Left kidney (tissue), 2 donors: ENCODE measurements around the gene TSPAN5. TPM values are rescaled to one million over a fixed set of nuclear protein-coding genes. Genes with fewer than 3 reads are reported as not detected.

ENCODE experiments used
- DNase-seq: peaks from one replicate; pipeline ENCODE4 v3.0.0-alpha.2; 2013
- polyA plus RNA-seq: library from polyadenylated mRNA; unstranded; fragments of 120-200 nt; gene quantifications from one replicate; pipeline ENCODE4 v1.2.1, GENCODE V29; 2013; ENCODE audit not compliant: insufficient read length

Gene TSPAN5
- polyA plus RNA-seq, 1 donor, result 25.3 TPM

DNA sequence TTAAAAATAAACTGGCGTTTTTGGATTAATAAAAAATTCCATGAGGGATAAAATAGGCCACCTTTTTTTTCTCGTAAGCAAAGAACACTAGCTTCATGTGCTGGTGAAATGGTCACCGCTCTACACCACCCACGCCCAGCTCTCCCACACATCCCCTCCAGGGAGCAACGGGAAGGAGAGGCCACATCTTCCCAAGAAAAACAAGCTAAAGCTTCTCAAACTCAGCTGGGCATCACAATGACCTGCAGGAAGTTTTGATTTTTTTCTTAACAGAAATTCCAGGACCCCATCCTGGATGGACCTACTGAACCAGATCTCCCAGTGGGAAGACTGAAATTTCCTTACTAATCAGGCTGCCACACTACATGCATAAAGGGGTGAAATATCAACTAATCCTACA is 9.8 kb downstream of the TSPAN5 start:
- no peak for DNase-seq

DNA sequence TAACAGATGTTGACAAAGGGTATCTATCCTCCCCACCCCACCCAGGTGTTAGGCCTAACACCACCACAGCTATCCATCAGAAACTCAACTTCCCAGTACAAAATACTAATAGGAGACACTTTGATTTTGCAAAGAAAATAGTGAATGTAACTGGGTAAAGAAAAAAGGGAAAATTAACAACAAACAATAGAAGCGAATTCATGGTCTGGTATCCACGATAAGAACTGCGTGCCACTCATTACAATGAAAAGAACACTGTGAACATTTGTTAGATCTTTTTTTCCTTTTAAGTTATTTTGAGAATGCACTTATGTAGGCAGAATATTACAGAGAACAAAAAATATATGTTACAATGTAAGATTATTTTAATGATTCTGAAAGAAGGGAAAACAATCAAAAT is 12.0 kb downstream of the TSPAN5 start:
- DNase-seq, result no peak

DNA sequence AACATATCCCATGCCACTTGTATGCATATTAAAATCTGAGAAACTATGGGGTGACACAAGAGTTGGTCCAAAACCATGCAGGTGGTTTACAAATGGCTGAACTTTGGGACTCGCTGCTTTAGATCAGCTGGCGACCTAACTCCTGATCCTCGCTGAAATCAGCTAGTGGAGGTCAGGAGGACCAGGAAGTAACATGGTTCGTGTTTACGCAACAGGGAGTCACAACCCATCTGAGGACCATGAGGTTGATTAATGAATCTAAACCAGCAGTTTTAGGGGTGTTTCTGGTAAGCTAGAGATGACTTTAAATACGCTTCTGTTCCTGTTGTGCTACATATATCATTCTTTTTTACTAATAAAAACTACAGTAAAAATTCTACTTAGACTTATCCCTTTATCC is 12.9 kb downstream of the TSPAN5 start:
- DNase-seq, result no peak

DNA sequence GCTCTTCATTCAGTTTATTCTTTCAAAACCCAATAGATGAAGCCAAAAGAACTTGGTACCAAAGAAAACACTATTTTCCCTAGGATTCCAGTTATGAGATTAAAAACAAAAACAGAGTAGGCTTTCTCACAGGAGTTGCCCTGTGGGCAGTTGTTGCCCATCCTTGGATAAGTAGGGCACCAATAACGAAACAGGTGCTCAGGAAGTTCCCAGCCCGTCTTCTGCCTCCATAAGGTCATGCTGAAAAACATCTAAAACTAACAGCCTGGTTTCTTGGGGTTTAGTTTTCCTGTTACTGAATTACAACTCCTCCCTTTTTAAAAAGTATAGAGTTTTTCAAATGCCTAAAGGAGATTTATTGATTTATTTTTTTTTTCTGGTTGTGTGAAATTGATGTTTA is 14.7 kb downstream of the TSPAN5 start:
- no peak for DNase-seq

- DNase-seq, result no peak
Observed at GRCh38 chr4:98642991-98643426, 15.4 kb downstream of the TSPAN5 start.

- no peak for DNase-seq
Observed at GRCh38 chr4:98641906-98642668, 16.3 kb downstream of the TSPAN5 start.

DNA sequence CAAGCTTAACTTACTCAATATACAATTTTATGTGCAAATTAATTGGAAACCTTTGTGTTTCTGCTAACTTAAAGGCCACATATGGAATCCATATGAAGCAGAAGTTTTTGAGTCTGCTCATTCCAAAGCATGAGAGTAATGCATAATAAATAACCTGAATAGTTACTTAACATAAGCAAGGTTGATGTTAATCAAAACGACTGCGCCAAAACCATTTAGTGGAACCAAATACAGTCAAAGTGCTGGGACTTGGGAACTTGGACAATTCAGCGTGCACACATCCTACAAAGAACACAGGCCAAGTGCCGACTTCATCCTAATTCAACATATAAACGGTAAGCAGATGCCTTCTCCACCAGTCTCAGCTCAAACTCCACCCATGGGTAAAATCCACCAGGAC is 17.0 kb downstream of the TSPAN5 start:
- no peak for DNase-seq

GRCh38 chr4:98639523-98639922 is 18.9 kb downstream of the TSPAN5 start:
- no peak for DNase-seq

- DNase-seq, result no peak
Observed at GRCh38 chr4:98639108-98639507, 19.3 kb downstream of the TSPAN5 start.

DNA sequence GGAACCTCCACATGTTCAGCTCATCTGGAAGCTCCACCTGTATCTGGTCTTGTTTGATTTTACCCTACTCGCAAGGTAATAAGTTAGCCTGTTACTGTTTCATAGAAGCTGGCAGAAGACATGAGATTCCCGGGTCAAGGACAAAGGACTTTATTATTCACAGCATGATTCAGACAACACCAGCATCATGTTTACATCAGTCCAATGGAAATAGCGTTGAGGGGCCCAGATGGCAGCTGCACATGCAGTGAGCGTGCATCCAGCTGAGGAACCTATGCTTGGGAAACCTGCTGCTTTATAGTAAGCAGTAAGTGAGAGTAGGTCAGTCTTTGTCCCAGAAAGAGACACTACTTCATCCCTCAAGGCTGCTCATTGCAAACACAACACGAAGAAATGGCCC is 19.8 kb downstream of the TSPAN5 start:
- no peak for DNase-seq

- DNase-seq, result no peak
Observed at GRCh38 chr4:98634061-98634460, 24.4 kb downstream of the TSPAN5 start.

DNA sequence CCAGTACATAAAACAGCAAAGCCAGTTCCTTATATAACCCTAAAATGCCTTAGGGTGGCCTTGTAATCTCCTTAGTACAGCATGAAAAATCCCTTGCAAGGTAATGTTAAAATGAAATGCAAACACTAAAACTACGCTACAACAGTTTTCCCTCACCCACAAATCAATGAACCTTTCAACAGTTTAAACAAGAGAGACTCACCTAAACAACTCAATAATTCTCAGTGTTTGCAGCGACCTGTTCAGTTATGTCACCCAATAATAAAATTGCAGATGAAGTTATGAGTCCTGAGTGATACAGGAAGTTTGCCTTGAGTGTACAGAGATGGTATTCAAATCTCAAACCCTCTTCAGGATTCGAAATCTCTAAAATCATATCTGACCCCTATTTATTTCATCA is 25.3 kb downstream of the TSPAN5 start:
- DNase-seq, result no peak

DNA sequence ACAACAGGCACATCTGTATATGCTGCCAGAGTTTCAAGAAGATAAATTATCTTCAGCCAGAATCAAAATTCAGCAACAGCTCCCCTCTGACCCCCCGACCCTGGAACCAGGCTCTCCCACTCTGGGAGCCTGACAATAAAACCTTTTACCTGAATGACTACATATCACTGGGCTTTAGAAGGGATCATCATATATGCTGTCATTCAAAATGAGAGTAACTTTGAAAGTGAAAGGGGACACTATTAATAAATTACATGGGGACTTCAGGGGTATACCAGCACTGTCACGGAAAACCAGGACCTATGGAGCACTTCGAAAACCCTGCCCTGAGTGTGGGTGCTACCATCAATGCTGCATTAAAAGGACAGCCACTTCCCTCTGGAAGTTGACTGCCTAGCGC is 26.2 kb downstream of the TSPAN5 start:
- DNase-seq, result no peak

GRCh38 chr4:98631506-98631905 is 26.9 kb downstream of the TSPAN5 start:
- no peak for DNase-seq

DNA sequence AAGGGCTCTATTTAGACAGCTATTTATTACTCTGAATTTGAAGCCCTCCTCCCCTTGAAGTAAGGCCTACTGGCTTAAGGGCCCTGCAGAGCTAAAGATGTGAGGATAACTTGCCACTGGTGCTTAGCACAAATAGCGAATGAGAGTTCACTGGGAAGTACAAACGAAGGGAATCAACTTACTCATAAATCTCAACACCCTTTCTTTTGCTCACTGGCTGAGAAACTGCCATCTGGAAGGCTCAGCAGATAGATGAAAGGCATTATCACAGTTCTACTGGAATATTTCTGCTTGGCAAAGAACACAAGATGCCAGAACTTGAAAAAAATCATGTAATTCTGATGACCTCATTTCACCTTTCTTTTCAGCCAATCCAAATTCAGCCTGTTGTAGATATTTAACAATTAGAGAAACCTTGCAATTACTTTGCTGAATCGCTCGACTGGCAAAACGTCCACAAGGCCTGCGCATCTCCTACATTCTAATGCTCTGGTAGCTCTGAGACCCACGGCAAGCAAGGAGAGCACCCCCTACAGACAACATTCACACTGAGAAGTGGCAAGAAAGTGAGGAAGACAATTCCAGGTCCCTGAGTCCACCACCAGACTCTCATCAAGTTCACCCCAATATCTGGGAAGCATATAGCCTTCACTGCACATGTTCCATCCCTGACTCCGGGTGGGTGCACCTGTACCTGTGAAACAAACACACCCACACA is 27.5 kb downstream of the TSPAN5 start:
- DNase-seq, result no peak

- DNase-seq, result no peak
Observed at GRCh38 chr4:98627531-98628257, 30.7 kb downstream of the TSPAN5 start.

DNA sequence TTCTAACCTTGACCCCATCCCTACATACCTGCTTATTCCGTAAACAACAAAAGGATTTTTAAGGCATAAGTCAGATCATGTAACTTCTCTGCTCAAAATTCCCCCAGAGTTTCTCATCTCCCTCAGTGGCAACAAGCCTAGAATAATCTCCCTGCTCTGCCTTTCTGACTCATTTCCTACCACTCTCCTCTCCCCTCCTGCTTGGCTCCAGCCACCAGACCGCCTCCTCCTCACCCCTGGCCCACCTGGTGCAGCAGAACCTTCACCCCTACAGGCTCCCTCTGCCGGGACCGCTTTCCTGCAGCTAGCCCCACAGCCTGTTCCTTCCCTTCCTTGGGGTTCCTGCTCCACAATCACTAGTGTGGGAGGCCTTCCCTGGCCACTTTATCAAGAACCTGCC is 32.1 kb downstream of the TSPAN5 start:
- no peak for DNase-seq

- DNase-seq, result no peak
Observed at GRCh38 chr4:98625920-98626319, 32.5 kb downstream of the TSPAN5 start.

GRCh38 chr4:98625399-98625798 is 33.0 kb downstream of the TSPAN5 start:
- no peak for DNase-seq

DNA sequence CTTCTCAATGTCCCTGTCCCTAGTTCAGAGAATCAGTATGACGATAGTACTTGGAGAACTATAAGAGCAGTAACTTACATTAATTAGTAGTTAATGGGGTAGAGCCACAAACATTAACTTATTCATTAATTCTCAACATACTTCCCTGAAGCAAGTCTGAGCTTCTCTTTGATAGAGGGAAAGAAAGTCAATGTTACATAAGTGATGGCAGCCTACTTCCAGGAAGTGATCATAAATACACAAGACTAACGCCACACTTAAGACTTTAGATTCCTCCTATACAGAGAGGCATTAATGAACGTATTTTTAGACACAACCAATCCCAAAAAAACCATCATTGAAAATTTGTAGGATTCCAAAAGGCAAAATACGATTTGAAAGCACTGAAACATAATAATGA is 33.8 kb downstream of the TSPAN5 start:
- DNase-seq, result no peak

DNA sequence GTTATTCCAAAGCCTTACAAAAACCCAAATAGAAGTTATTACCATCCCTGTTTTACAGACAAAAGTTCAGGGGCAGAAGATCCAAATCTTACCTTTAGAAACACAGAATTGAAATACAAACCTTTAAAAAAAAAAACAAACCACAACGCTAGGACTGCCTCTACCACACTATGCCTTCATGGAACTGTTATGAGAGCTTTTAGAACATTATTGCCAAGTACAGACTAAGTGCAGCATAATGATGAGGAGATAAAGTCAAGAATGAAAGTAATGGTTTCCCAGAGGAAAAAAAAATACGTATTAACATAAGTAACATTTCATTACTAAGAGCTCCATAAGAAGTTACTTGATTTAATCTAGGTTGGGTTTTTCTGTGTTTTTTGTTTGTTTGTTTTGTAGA is 34.3 kb downstream of the TSPAN5 start:
- no peak for DNase-seq

- no peak for DNase-seq
Observed at GRCh38 chr4:98623126-98623802, 35.1 kb downstream of the TSPAN5 start.
